ENCODE data around the gene RASGEF1C.

The RASGEF1C gene

GRCh38 chr5:180101451-180102105 lies 107.4 kb downstream of the RASGEF1C start:
- Histone ChIP-seq H4K20me1 (ENCODE audit: low read depth, low read length) (no peaks in the 10 kb centered on the region), H3F3A (ENCODE audit: insufficient read depth) (no peaks in the 10 kb centered on the region), H3K9me3 (ENCODE audit: insufficient read depth, low read length) (peaks cover 2% of the 10 kb centered on the region; the same call in 1 of the 2 replicates), H3K79me2 (ENCODE audit: insufficient read depth, low read length) (no peaks in the 10 kb centered on the region), H3K36me3 (ENCODE audit: low read length) (no peaks in the 10 kb centered on the region), H2AFZ (ENCODE audit: low read depth, low read length, severe bottlenecking) (no peak overlapping the region), H3K9ac (ENCODE audit: low read length) (no peak overlapping the region), H3K4me3 (ENCODE audit: insufficient read depth, low read length, poor library complexity, severe bottlenecking) (no peak overlapping the region), H3K9me2 (replicated peaks; ENCODE audit: insufficient read depth, low read length) (no peaks in the 10 kb centered on the region), H3K27ac (ENCODE audit: low read depth, low read length) (no peak overlapping the region), H3K27me3 (ENCODE audit: low read length) (no peaks in the 10 kb centered on the region), H3K4me2 (ENCODE audit: low read depth, low read length, poor library complexity, severe bottlenecking) (no peak overlapping the region)
- no peak for TF ChIP-seq EZH2phosphoT487 (conservative IDR thresholded peaks at IDR 0.05; ENCODE audit: low read length)
- TF ChIP-seq CTCF (IDR thresholded peaks at IDR 0.05; ENCODE audit: insufficient read depth, low read length, poor library complexity, severe bottlenecking): no peak

GRCh38 chr5:180100621-180101450 lies 108.2 kb downstream of the RASGEF1C start:
- Histone ChIP-seq H3K79me2 (ENCODE audit: insufficient read depth, low read length) (no peaks in the 10 kb centered on the region), H3K4me2 (ENCODE audit: low read depth, low read length, poor library complexity, severe bottlenecking) (no peak overlapping the region), H3K36me3 (ENCODE audit: low read length) (no peaks in the 10 kb centered on the region), H4K20me1 (ENCODE audit: low read depth, low read length) (no peaks in the 10 kb centered on the region), H3K27me3 (ENCODE audit: low read length) (no peaks in the 10 kb centered on the region), H2AFZ (ENCODE audit: low read depth, low read length, severe bottlenecking) (no peak overlapping the region), H3K9ac (ENCODE audit: low read length) (no peak overlapping the region), H3K9me3 (ENCODE audit: insufficient read depth, low read length) (no peaks in the 10 kb centered on the region), H3K4me3 (ENCODE audit: insufficient read depth, low read length, poor library complexity, severe bottlenecking) (no peak overlapping the region), H3K27ac (ENCODE audit: low read depth, low read length) (no peak overlapping the region), H3F3A (ENCODE audit: insufficient read depth) (no peaks in the 10 kb centered on the region), H3K9me2 (replicated peaks; ENCODE audit: insufficient read depth, low read length) (no peaks in the 10 kb centered on the region)
- no peak for TF ChIP-seq CTCF (IDR thresholded peaks at IDR 0.05; ENCODE audit: insufficient read depth, low read length, poor library complexity, severe bottlenecking)
- TF ChIP-seq EZH2phosphoT487 (conservative IDR thresholded peaks at IDR 0.05; ENCODE audit: low read length): no peak

- Histone ChIP-seq H2AFZ (ENCODE audit: low read depth, low read length, severe bottlenecking) (no peak overlapping the region), H3K79me2 (ENCODE audit: insufficient read depth, low read length) (no peaks in the 10 kb centered on the region), H3K9ac (ENCODE audit: low read length) (no peak overlapping the region), H4K20me1 (ENCODE audit: low read depth, low read length) (no peaks in the 10 kb centered on the region), H3K27ac (ENCODE audit: low read depth, low read length) (no peak overlapping the region), H3K36me3 (ENCODE audit: low read length) (no peaks in the 10 kb centered on the region), H3K9me2 (replicated peaks; ENCODE audit: insufficient read depth, low read length) (no peaks in the 10 kb centered on the region), H3K4me3 (ENCODE audit: insufficient read depth, low read length, poor library complexity, severe bottlenecking) (no peak overlapping the region), H3K4me2 (ENCODE audit: low read depth, low read length, poor library complexity, severe bottlenecking) (no peak overlapping the region), H3K27me3 (ENCODE audit: low read length) (no peaks in the 10 kb centered on the region), H3K9me3 (ENCODE audit: insufficient read depth, low read length) (no peaks in the 10 kb centered on the region), H3F3A (ENCODE audit: insufficient read depth) (no peaks in the 10 kb centered on the region)
- TF ChIP-seq EZH2phosphoT487 (conservative IDR thresholded peaks at IDR 0.05; ENCODE audit: low read length) (no peak), CTCF (IDR thresholded peaks at IDR 0.05; ENCODE audit: insufficient read depth, low read length, poor library complexity, severe bottlenecking) (no peak)
Measured at GRCh38 chr5:180099733-180100611, 109.0 kb downstream of the RASGEF1C start.
